DOHH2 (cell line): Measurements from ENCODE around the gene PRSS56.

Source experiments
- H3F3A ChIP-seq: fragments of 200-600 bp; sonication (generic), shearing (Covaris generic); 2 replicates; pipeline ENCODE4 v1.6.0; 2016; ENCODE audit warnings: antibody characterized with exemption, mild to moderate bottlenecking; ENCODE audit not compliant: control insufficient read depth, insufficient read depth
- H3K27ac ChIP-seq: fragments of 200-600 bp; sonication (generic); 2 replicates; pipeline ENCODE4 v1.5.1; 2014; ENCODE audit warnings: low read depth, mild to moderate bottlenecking, low read length, moderate library complexity
- H3K27me3 ChIP-seq: fragments of 200-600 bp; sonication (generic); 2 replicates; pipeline ENCODE4 v1.6.1; 2014; ENCODE audit warnings: mild to moderate bottlenecking, low read length, mixed read lengths; ENCODE audit not compliant: control insufficient read depth
- H3K36me3 ChIP-seq: fragments of 200-600 bp; sonication (generic); 2 replicates; pipeline ENCODE4 v1.6.1; 2014; ENCODE audit warnings: mild to moderate bottlenecking, low read length, moderate library complexity, mixed read lengths; ENCODE audit not compliant: control insufficient read depth
- H3K4me1 ChIP-seq: fragments of 200-600 bp; sonication (generic); 2 replicates; pipeline ENCODE4 v1.6.1; 2014; ENCODE audit warnings: mild to moderate bottlenecking, low read length, mixed read lengths; ENCODE audit not compliant: control insufficient read depth
- H3K4me2 ChIP-seq: fragments of 200-600 bp; sonication (generic); 2 replicates; pipeline ENCODE4 v1.6.0; 2014; ENCODE audit warnings: mild to moderate bottlenecking, low read length, moderate library complexity
- H3K4me3 ChIP-seq: fragments of 200-600 bp; sonication (generic); 2 replicates; pipeline ENCODE4 v1.5.1; 2014; ENCODE audit warnings: mild to moderate bottlenecking, low read length, mixed read lengths
- H3K79me2 ChIP-seq: fragments of 200-600 bp; sonication (generic); 2 replicates; pipeline ENCODE4 v1.6.1; 2014; ENCODE audit warnings: mild to moderate bottlenecking, low read length, mixed read lengths; ENCODE audit not compliant: control insufficient read depth
- H3K9me2 ChIP-seq: fragments of 200-600 bp; sonication (generic); replicated peaks from 2 replicates; pipeline ENCODE4 v1.6.1; 2014; ENCODE audit warnings: mild to moderate bottlenecking, low read length, mixed read lengths; ENCODE audit not compliant: control insufficient read depth
- H3K9me3 ChIP-seq: fragments of 200-600 bp; sonication (generic); 2 replicates; pipeline ENCODE4 v1.6.1; 2014; ENCODE audit warnings: antibody characterized with exemption, low read length, mixed read lengths; ENCODE audit not compliant: control insufficient read depth, insufficient read depth
- H4K20me1 ChIP-seq: fragments of 200-600 bp; sonication (generic); 2 replicates; pipeline ENCODE4 v1.6.0; 2014; ENCODE audit warnings: low read depth, mild to moderate bottlenecking, antibody characterized with exemption, low read length, moderate library complexity; ENCODE audit not compliant: control insufficient read depth, insufficient read depth
- EZH2phosphoT487 ChIP-seq: fragments of 200-600 bp; sonication (generic); IDR thresholded peaks from 2 replicates; pipeline ENCODE4 v1.6.1; 2017; ENCODE audit warnings: borderline replicate concordance, mild to moderate bottlenecking, antibody characterized with exemption, low read length, moderate library complexity, mixed read lengths
- TF ChIP-seq, protein P1 (sequence below): fragments of 200-600 bp; sonication (generic); IDR thresholded peaks from one replicate; pipeline ENCODE4 v1.5.1; 2014; ENCODE audit warnings: antibody characterized with exemption, mild to moderate bottlenecking, low read depth, low read length; ENCODE audit not compliant: poor library complexity, severe bottlenecking

Gene PRSS56

GRCh38 chr2:232521098-232521497 lies 910 bp downstream of the PRSS56 start:
- no peaks in the 10 kb centered on the region for H3K9me3 ChIP-seq
- H3F3A ChIP-seq: no peaks in the 10 kb centered on the region
- H3K4me3 ChIP-seq: no peak overlapping the region
- TF ChIP-seq, protein P1, sequence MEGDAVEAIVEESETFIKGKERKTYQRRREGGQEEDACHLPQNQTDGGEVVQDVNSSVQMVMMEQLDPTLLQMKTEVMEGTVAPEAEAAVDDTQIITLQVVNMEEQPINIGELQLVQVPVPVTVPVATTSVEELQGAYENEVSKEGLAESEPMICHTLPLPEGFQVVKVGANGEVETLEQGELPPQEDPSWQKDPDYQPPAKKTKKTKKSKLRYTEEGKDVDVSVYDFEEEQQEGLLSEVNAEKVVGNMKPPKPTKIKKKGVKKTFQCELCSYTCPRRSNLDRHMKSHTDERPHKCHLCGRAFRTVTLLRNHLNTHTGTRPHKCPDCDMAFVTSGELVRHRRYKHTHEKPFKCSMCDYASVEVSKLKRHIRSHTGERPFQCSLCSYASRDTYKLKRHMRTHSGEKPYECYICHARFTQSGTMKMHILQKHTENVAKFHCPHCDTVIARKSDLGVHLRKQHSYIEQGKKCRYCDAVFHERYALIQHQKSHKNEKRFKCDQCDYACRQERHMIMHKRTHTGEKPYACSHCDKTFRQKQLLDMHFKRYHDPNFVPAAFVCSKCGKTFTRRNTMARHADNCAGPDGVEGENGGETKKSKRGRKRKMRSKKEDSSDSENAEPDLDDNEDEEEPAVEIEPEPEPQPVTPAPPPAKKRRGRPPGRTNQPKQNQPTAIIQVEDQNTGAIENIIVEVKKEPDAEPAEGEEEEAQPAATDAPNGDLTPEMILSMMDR: no peak
- TF ChIP-seq EZH2phosphoT487: no peak
- peaks cover 24% of the 10 kb centered on the region for H3K27me3 ChIP-seq
- H3K4me2 ChIP-seq: no peak overlapping the region
- H3K9me2 ChIP-seq: no peaks in the 10 kb centered on the region
- H3K79me2 ChIP-seq: no peaks in the 10 kb centered on the region
- no peaks in the 10 kb centered on the region for H3K36me3 ChIP-seq
- H3K4me1 ChIP-seq: peaks cover 33% of the 10 kb centered on the region
- H3K27ac ChIP-seq: no peak overlapping the region
- H4K20me1 ChIP-seq: no peaks in the 10 kb centered on the region

DNA sequence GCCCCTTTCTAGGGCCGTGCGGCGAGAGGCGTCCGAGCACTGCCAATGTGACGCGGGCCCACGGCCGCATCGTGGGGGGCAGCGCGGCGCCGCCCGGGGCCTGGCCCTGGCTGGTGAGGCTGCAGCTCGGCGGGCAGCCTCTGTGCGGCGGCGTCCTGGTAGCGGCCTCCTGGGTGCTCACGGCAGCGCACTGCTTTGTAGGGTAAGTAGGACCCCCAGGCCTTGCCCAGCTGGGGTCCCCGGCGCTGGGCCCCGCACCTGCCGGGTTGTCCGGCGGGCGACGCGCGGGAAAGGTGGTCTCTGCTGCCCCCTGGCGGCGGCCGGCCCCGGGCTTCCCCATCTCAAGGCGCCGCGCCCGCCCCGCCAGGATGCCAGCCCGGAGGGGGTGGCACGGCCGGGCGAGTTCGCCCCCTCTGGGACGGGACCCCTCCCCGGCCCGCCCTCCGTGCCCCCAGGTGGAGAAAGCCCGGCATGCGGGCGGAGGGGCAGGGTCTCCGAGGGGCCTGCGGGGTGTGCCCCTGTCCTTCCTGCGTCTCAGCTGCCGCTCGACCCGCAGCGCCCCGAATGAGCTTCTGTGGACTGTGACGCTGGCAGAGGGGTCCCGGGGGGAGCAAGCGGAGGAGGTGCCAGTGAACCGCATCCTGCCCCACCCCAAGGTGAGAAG lies 1.9 kb downstream of the PRSS56 start:
- H3K4me3 ChIP-seq: peak overlapping the region; percentile 14; the same call in 1 of the 2 replicates
- H3K27ac ChIP-seq: no peak overlapping the region
- TF ChIP-seq, protein P1: peak; percentile 71
- TF ChIP-seq EZH2phosphoT487: no peak
- no peaks in the 10 kb centered on the region for H3K9me3 ChIP-seq
- H3K27me3 ChIP-seq: peaks cover 24% of the 10 kb centered on the region
- no peaks in the 10 kb centered on the region for H3K9me2 ChIP-seq
- no peaks in the 10 kb centered on the region for H3K79me2 ChIP-seq
- H3F3A ChIP-seq: no peaks in the 10 kb centered on the region
- peak overlapping the region; percentile 33 for H3K4me2 ChIP-seq
- H4K20me1 ChIP-seq: no peaks in the 10 kb centered on the region
- H3K36me3 ChIP-seq: no peaks in the 10 kb centered on the region
- peaks cover 27% of the 10 kb centered on the region for H3K4me1 ChIP-seq

GRCh38 chr2:232522623-232523401 lies 2.6 kb downstream of the PRSS56 start:
- Histone ChIP-seq H3K4me3 (peak overlapping the region; percentile 14; the same call in 1 of the 2 replicates), H4K20me1 (no peaks in the 10 kb centered on the region), H3K9me2 (no peaks in the 10 kb centered on the region), H3K4me1 (peaks cover 23% of the 10 kb centered on the region), H3K79me2 (no peaks in the 10 kb centered on the region), H3F3A (no peaks in the 10 kb centered on the region), H3K27me3 (peaks cover 24% of the 10 kb centered on the region), H3K27ac (no peak overlapping the region), H3K9me3 (no peaks in the 10 kb centered on the region), H3K36me3 (no peaks in the 10 kb centered on the region), H3K4me2 (peak overlapping the region; percentile 62)
- TF ChIP-seq, protein P1: no peak
- no peak for TF ChIP-seq EZH2phosphoT487
